Endothelial cell of umbilical vein (primary cell): Measurements from ENCODE around the gene FHIT. TPM values are rescaled to one million over a fixed set of nuclear protein-coding genes. Genes with fewer than 3 reads are reported as not detected.

ENCODE experiments used
- BruUV-seq: library from RNA; stranded (reverse); fragments of 400-500 nt; replicated peaks from 2 replicates; lab custom pipeline; 2021; lab: Mats Ljungman, UMichigan
- CTCF ChIA-PET: fragments of 300-600, 350-600 bp; sonication (Branson Sonifier 250); formaldehyde crosslinking; loops from one replicate; lab custom pipeline; 2021; ENCODE audit warnings: antibody characterized with exemption, inconsistent platforms; lab: Charles Lee
- POLR2A ChIA-PET: fragments of 300-600, 350-600 bp; sonication (Branson Sonifier 250); formaldehyde crosslinking; loops from one replicate; lab custom pipeline; 2021; ENCODE audit warnings: antibody characterized with exemption, inconsistent platforms; lab: Charles Lee
- DNase-seq: peaks from one replicate; pipeline ENCODE4 v3.0.0-alpha.2; 2011; ENCODE audit warnings: low read depth, low spot score
- FAIRE-seq: peaks from 2 replicates; lab custom pipeline; 2011; peaks lifted over from hg19 to GRCh38; lab: Jason Lieb, UNC
- H2AFZ ChIP-seq: 2 replicates; pipeline ENCODE4 v1.6.0; 2012; ENCODE audit warnings: low read depth, low read length, control low read depth, inconsistent platforms
- H3K27ac ChIP-seq: 2 replicates; pipeline ENCODE4 v1.5.1; 2011; ENCODE audit warnings: low read depth, mild to moderate bottlenecking, control low read depth, low read length, moderate library complexity; ENCODE audit not compliant: insufficient read depth
- H3K27me3 ChIP-seq, 2 experiments: 2 replicates each; pipeline versions ENCODE4 v1.6.0 to v1.6.1; 2011; ENCODE audit warnings: low read length in 2 of 2, mixed read lengths in 1 of 2; ENCODE audit not compliant: control insufficient read depth in 2 of 2, insufficient read depth in 2 of 2
- H3K36me3 ChIP-seq, 2 experiments: 2 replicates in 1 of 2; 3 replicates in 1 of 2; pipeline ENCODE4 v1.5.1; 2011; ENCODE audit warnings: low read length in 2 of 2, mild to moderate bottlenecking in 1 of 2, moderate library complexity in 1 of 2; ENCODE audit not compliant: control insufficient read depth in 2 of 2, insufficient read depth in 2 of 2; ENCODE audit errors: extremely low read depth in 1 of 2
- H3K4me1 ChIP-seq: 3 replicates; pipeline ENCODE4 v1.5.1; 2011; ENCODE audit warnings: mild to moderate bottlenecking, low read length; ENCODE audit not compliant: control insufficient read depth, insufficient read depth; ENCODE audit errors: extremely low read depth
- H3K4me2 ChIP-seq: 2 replicates; pipeline ENCODE4 v1.6.1; 2011; ENCODE audit warnings: low read length, control low read depth, mixed read lengths; ENCODE audit not compliant: insufficient read depth
- H3K4me3 ChIP-seq, 3 experiments: fragments of 200-600 bp in 1 of 3; sonication (generic), shearing (Covaris generic) in 1 of 3; replicated peaks in 1 of 3; 2 replicates each; pipeline ENCODE4 v1.5.1; 2011 to 2016; ENCODE audit warnings: control low read depth in 3 of 3, low read length in 3 of 3, mild to moderate bottlenecking in 2 of 3, inconsistent platforms in 1 of 3, low read depth in 1 of 3, moderate library complexity in 1 of 3; ENCODE audit not compliant: insufficient read depth in 1 of 3
- H3K79me2 ChIP-seq: 2 replicates; pipeline ENCODE4 v1.6.0; 2012; ENCODE audit warnings: low read length, inconsistent platforms; ENCODE audit not compliant: control insufficient read depth, insufficient read depth
- H3K9ac ChIP-seq: replicated peaks from 2 replicates; pipeline ENCODE3; 2011; ENCODE audit warnings: low read length, control low read depth; ENCODE audit not compliant: insufficient read depth; ENCODE audit errors: extremely low read depth
- H3K9me1 ChIP-seq: replicated peaks from 3 replicates; pipeline ENCODE4 v1.6.0; 2011; ENCODE audit warnings: mild to moderate bottlenecking, low read length; ENCODE audit not compliant: control insufficient read depth, insufficient read depth; ENCODE audit errors: extremely low read depth
- H3K9me3 ChIP-seq: replicated peaks from 2 replicates; pipeline ENCODE4 v1.5.1; 2012; ENCODE audit warnings: low read length, inconsistent platforms; ENCODE audit not compliant: control insufficient read depth, insufficient read depth
- H4K20me1 ChIP-seq: replicated peaks from 2 replicates; pipeline ENCODE3; 2011; ENCODE audit warnings: mild to moderate bottlenecking, low read length; ENCODE audit not compliant: control insufficient read depth, insufficient read depth; ENCODE audit errors: extremely low read depth
- CTCF ChIP-seq, 2 donors: IDR thresholded peaks; 1 replicate in 1 of 2; 2 replicates in 1 of 2; pipeline ENCODE4 v1.5.1; 2011; ENCODE audit warnings: low read length in 2 of 2, mild to moderate bottlenecking in 2 of 2, moderate library complexity in 2 of 2, control low read depth in 1 of 2, inconsistent platforms in 1 of 2, low read depth in 1 of 2; ENCODE audit not compliant: insufficient read depth in 1 of 2; ENCODE audit errors: extremely low read depth in 1 of 2
- EZH2 ChIP-seq: IDR thresholded peaks from 2 replicates; pipeline ENCODE4 v1.6.1; 2012; ENCODE audit warnings: borderline replicate concordance, low read depth, mild to moderate bottlenecking, moderate library complexity, low read length, inconsistent platforms; ENCODE audit not compliant: severe bottlenecking
- FOS ChIP-seq: IDR thresholded peaks from 2 replicates; pipeline ENCODE4 v1.6.1; 2011; ENCODE audit warnings: mild to moderate bottlenecking, low read length, moderate library complexity, borderline replicate concordance; ENCODE audit not compliant: insufficient read depth
- JUN ChIP-seq: IDR thresholded peaks from 2 replicates; pipeline ENCODE4 v1.6.1; 2011; ENCODE audit warnings: borderline replicate concordance, low read depth; ENCODE audit not compliant: insufficient read length, insufficient read depth
- MAX ChIP-seq: IDR thresholded peaks from 2 replicates; pipeline ENCODE4 v1.6.1; 2011; ENCODE audit not compliant: insufficient read depth, insufficient read length
- MYC ChIP-seq: IDR thresholded peaks from one replicate; pipeline ENCODE4 v1.6.1; 2011; ENCODE audit warnings: mild to moderate bottlenecking, low read depth, low read length
- POLR2A ChIP-seq: IDR thresholded peaks from 2 replicates; pipeline ENCODE4 v1.6.1; 2012; ENCODE audit warnings: low read depth, mild to moderate bottlenecking, control low read depth, low read length
- dilution Hi-C: fragments of 300-500 bp; cut with MboI; formaldehyde crosslinking; loops from one replicate; pipeline ENCODE4 v1.15.0; 2019; ENCODE audit warnings: low sequenced_read_pairs; ENCODE audit not compliant: extremely low pct_ligation_motif_present
- intact Hi-C: fragments of 100-400 bp; cut with micrococcal nuclease; formaldehyde crosslinking; loops from one replicate; pipeline ENCODE4 v1.10.0; 2022
- polyA plus RNA-seq, 4 experiments: library from polyadenylated mRNA; depleted of rRNA in 3 of 4; stranded (reverse) in 3 of 4; unstranded in 1 of 4; fragments of >200 nt; gene quantifications; 2 replicates each; pipeline versions ENCODE4 v1.2.1 to v1.2.3, GENCODE V29; 2011 to 2012; ENCODE audit warnings: missing spikeins in 1 of 4
- total RNA-seq: library from RNA; stranded (reverse); gene quantifications from 2 replicates; pipeline ENCODE4 v1.2.3, GENCODE V29; 2021

The FHIT gene
- total and polyA plus RNA-seq, 2 donors (not counting 3 experiments of a cell fraction or from before 2014, with no cell fraction given): 0.47 to 2.2 TPM

GRCh38 chr3:60599586-60599985 is 651.7 kb downstream of the FHIT start:
- intact Hi-C loops: no loop called here
- Histone ChIP-seq H3K9ac (no peak overlapping the region), H3K36me3 (no peaks in the 10 kb centered on the region), H3K9me3 (no peaks in the 10 kb centered on the region), H3K27me3 (no peaks in the 10 kb centered on the region), H3K79me2 (no peaks in the 10 kb centered on the region), H4K20me1 (no peaks in the 10 kb centered on the region), H3K27ac (no peak overlapping the region), H3K4me3 (no peak overlapping the region), H2AFZ (no peak overlapping the region), H3K9me1 (no peaks in the 10 kb centered on the region), H3K4me1 (no peaks in the 10 kb centered on the region), H3K4me2 (no peak overlapping the region)
- TF ChIP-seq MAX (no peak), MYC (no peak), FOS (no peak), POLR2A (no peak), JUN (no peak), EZH2 (no peak), CTCF (IDR thresholded peaks at IDR 0.05; ENCODE audit: extremely low read depth in 1 of 2, insufficient read depth in 1 of 2, low read depth in 1 of 2, low read length in 2 of 2) (no peak)
- dilution Hi-C loops: no loop called here
- no TSS peak for BruUV-seq
- ChIA-PET CTCF (no interaction called here), POLR2A (no interaction called here)
- FAIRE-seq: no peak
- no peak for DNase-seq
